B cell (primary cell): ENCODE data around the gene CDK5R2.

ENCODE experiments used
- CTCF ChIP-seq: fragments of 200-600 bp; IDR thresholded peaks from one replicate; pipeline ENCODE4 v1.8.0; 2022; ENCODE audit warnings: antibody characterized with exemption, mild to moderate bottlenecking
- EZH2 ChIP-seq: IDR thresholded peaks from 2 replicates; pipeline ENCODE4 v1.6.1; 2012; ENCODE audit warnings: borderline replicate concordance, low read depth, mild to moderate bottlenecking, moderate library complexity, low read length; ENCODE audit not compliant: insufficient read depth, poor library complexity, severe bottlenecking

DNA sequence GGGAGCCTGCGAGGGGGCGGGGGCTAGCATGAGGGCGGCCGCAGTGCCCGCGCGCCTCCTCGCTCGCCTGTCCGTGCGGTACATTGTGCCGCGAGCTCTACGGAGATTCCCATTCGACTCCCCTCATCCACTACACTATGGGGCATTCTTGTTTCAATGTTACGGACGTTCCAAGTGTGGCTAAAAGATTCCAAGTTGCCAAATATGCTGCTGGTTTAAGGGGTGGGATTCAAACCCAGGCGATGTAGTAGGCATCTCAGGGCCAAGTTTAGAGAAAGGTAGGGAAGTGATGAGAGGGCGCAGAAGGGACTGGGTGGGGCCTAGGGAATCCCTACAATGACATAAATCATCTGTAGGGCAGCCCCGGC, 43.8 kb downstream of the CDK5R2 start:
- TF ChIP-seq CTCF: no peak
- no peak for TF ChIP-seq EZH2
